ENCODE data around the gene C16orf92.
"Not testable (repeated sequence)": the region's sequence is repeated elsewhere in the genome, so short reads cannot be mapped to it uniquely, and the experiment has no call there.

The C16orf92 gene

DNA sequence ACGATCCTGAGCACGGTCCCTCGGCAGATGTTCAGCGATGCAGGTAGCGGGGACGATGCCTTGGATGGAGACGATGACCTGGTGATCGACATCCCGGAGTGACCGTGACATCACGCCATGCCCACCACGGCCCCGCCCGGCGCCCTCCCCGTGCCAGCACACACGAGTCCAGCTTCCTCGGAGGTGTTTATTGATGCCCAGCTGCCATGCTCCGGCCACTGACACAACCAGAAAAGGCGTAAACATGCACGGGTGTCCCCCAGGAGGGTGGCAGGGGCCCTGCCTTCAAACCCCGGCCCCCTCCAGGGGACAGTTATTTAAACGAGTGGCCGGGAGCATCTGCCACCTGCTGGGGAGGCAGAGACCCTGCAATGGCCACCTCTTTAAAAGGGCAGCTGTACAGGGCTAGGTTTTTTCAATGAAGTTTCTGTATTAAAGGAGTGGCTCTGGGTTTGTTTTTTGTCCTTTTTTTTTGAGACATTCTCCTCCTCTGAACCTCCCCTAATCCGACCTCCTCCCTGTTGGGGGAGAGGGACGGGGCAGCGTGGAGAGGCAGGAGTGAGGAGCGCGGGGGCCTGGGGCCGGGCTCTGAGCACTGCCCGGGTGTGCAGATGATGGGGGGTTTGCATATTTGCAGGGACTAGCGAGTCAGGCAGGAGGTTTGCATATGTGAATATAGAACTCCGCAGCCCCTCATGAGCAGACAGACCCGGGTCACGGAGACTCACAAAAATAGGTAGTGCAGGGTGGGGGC lies 17.5 kb upstream of the C16orf92 start:
- FAIRE-seq, result no peak

DNA sequence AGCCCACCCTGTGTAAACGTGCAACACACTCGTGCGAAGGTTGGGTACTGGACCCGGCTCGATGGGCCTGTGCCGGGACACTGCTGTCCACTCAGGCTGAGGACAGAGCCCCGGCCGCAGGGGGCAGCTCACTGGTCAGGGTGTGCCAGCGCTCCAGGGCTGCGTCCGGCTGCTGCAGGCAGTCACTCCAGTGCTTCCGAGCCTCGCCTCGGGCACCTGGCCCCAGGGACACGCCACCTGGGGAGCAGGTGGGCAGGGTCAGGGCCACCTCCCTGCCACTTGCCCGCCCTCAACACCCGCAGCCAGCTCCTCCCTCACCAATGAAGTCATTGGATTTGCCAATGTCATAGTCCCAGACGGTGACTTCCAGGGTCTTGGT lies 16.9 kb upstream of the C16orf92 start:
- no peak for FAIRE-seq

DNA sequence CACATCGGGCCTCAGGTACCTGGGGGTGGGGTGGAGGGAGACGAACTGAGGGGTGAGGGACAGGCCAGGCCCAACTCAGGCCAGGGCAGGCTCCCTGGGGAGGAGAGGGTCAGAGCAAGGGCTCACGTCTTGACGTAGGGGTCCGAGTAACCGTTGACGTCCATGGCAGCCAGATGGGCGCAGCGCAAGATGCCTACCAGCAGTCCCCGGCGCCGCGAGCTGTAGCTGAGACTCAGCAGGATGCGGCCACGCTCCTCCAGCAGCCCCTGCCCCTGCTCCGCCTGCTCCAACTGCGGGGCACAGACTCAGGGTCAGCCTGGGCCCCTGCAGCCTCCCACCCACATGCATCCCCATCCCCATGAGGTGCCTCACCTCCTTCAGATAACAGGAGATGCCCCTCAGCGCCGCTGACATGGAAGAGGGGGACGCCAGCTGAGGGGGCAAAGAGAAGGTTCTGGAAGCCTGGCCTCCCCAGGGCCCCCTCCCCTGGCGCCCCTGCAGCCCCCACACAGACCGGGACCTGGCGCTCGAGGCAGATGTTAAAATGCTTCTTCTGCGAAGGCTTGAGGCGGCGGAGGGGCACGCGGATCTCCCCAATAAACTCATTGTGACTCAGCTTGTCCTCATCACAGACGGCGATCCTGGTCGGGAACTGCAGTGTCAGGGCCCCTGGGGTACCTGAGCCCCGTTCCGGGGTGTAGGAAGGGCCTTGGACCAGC lies 16.2 kb upstream of the C16orf92 start:
- FAIRE-seq, result no peak

DNA sequence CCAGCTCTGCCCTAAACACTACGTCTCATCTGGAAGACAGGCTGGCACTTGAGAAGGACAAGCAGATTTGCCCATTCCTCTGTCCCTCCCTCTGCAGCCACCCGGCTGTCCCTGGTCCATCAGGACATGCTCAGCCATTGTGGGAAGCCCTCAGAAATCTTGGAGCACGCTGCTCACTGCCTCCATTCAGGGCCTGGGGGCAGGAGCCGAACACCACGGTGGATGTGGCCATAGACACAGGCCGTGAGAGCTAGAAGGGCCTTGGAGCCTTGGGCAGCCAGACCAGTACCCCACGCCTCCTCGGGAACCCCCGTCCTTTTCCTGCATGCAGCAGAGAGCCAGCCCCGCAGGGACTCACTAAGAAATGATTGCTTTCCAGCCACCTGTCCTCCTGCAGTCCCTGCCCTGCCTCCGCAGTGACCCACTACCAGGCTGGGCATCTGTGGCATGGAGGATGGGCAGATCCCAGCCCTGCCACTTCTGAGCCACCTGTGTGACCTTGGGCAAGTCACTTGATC lies 15.6 kb upstream of the C16orf92 start:
- FAIRE-seq, result no peak

DNA sequence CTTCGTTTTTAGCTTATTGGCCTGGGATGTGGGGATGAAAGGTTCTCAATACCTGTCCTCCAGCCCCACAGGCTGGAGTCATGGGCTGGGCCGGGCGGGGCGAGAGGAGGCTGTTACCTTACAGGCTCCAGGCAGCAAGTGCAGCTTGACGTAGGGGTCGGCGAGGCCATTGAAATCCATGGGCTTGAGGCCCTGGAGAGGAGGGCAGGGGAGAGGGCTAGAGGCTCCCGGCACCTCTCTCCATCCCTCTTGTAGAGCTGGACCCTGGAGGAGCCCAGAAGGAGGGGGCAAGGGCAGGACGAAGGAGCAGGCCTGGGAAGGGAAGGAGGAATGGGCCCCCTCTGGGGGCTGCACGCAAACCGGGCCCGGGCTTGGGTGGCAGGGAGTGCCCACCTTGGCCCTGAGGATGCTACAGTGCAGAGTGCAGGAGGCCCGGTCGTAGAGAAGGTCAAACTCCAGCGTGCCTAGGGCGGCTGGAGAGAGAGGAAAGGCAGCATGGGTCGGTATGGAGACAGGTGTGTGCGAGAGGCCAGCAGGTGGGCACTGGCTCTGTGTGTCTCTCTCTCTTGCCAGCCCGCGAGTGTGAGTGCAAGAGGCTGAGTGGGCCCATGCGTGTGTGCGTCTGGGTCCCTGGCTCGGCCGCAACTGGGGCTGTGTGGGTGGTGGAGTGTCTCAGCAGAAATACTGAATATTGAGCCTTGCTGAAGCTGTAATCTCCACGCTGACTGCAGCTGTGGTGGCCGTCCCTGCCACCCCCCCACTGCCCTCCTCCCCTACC lies 13.7 kb upstream of the C16orf92 start:
- FAIRE-seq, result no peak

DNA sequence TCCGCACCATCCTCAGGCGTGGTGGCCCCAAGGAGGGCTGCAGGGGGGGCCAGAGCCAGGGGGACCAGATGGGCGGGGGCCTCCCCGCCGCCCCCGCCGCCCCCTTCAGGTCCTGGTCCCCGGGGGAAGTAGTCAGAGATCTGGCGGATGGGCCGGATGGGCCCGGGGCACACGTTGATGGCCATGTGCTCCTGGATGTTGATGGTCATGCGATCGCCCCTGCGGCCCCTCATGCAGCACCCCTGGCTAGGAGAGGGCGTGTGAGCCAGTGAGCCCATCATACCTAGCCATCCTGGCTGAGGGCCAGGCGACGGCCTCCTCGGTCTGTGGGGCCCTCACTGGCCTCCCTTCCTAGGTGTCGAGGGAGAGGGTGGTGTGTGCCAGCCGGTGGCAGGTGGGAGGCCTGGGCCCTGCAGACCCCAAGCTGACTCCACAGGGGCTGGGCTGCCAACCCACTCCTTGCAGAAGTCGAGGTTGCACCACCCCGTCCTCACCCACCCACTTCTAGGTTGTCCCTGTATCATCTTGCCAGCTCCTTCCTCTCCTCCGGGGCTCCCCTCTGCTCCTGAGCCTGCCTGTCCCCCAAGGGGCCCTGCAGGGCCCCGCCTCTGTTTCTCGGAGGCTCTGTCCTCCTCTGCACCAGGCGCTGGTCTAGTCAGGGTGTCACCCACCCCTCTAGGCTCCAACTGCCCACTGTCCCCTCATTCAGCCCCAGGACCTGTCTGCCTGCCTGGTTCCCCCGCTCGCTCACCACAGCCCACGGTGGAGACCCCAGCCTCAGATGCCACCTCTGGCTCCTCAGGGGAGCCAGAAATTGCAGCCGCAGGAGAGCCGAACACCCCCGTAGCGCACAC lies 12.8 kb upstream of the C16orf92 start:
- FAIRE-seq, result no peak

DNA sequence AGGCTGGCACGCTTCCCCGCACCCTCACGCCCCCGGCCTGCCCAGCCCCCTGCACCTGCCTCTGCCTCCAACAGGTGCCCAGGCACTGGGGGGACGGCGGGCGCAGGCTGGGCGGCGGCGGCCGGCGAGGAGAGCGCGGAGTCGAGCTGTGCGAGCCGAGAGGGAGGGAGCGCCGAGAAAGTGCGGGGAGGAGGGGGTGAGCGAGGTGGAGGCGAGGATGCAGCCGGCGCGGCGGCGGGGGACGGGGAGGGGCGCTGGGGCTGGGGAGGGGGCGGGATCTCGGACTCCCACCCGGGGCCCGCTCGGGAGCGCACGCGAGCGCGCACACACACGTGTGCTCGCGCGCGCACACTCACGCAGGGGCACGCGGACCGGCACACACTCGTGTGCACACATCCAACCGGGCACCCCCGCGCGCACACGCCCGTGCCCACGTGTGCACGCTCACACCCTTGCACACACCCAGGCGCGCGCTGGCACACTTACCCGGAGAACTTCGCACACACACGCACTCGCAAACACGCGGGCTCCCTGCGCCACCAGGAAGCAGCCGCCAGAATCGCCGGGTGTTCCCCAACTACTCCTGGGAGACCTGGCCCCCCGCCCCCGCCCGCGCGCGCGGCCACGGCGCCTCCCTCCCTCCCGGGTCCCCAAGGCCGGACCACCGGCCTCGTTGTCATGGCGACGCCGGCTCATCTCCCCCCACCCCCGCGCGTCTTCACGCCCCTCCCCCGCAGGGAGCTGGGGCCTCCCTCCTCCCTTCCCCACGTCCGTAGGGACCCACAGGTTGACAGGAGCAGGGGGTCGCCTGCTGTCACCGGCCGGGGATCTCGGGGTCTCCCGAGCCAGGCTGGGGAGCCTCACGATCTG lies 11.9 kb upstream of the C16orf92 start, which contains the start of gene DOC2A:
DOC2A (minus strand) TSS at position 184 of the 870 bp plus-strand sequence. CDS start 805 bp downstream, outside the sequence.
- no peak for FAIRE-seq

DNA sequence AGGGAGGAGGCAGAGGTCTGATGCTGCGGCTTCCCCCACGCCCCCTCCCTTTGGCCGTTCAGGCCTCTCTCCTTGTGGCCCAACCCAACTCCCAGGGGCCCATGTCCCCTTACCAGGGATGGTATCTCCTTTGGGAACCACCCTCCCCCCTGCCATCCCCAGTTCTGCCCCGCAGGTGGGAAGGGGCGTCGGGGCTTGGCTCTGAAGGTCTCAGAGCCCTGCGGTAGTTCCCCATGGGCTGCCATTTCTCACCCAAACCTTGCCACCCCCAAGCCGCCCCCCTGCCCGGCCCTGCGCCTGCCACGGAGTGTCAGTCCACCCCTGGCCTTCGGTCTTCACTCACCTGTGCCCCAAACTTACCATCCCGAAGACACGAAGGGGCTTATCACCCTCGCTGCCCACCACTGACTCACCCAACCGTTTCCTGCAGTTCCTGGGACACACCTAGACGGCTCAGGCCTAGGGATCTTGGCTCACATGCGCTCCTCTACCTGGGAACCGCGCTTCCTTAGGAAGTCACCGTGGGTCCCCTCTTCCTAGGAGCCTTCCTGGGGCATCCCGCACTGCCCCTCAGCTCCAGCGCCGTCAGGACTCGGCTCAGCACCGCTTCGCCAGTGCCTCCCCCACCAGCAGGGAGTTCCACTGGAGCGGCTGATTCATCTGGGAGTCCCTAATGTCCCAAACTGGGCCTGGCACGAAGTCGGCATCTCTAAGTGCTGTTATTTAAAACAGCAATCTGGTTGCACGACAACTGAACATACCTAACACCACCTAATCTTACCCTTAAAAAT lies 11.1 kb upstream of the C16orf92 start:
- FAIRE-seq, result no peak

DNA sequence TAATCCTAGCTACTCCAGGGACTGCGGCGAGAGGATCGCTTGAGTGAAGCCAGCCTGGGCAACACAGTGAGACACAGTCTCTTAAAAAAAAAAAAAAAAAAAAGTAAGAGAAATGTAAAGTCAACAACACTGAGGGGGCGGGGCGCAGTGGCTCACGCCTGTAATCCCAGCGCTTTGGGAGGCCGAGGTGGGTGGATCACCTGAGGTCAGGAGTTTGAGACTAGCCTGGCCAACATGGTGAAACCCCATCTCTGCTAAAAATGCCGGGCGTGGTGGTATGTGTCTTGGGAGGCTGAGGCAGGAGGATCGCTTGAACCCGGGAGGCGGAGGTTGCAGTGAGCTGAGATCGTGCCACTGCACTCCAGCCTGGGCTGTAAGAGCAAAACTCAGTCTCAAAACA lies 10.4 kb upstream of the C16orf92 start:
- FAIRE-seq, result not testable (repeated sequence)

DNA sequence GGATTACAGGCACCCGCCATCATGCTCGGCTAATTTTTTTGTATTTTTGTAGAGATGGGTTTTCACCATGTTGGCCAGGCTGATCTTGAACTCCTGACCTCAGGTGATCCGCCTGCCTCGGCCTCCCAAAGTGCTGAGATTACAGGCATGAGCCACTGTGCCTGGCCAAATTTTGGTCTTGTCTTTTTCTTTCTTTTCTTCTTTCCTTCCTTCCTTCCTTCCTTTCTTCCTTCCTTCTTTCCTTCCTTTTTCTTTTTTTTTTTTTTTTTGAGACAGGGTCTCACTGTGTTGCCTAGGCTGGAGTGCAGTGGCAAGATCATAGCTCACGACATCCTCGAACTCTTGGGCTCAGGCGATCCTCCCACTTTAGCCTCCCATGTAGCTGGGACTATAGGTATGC lies 7.5 kb upstream of the C16orf92 start:
- FAIRE-seq, result not testable (repeated sequence)

DNA sequence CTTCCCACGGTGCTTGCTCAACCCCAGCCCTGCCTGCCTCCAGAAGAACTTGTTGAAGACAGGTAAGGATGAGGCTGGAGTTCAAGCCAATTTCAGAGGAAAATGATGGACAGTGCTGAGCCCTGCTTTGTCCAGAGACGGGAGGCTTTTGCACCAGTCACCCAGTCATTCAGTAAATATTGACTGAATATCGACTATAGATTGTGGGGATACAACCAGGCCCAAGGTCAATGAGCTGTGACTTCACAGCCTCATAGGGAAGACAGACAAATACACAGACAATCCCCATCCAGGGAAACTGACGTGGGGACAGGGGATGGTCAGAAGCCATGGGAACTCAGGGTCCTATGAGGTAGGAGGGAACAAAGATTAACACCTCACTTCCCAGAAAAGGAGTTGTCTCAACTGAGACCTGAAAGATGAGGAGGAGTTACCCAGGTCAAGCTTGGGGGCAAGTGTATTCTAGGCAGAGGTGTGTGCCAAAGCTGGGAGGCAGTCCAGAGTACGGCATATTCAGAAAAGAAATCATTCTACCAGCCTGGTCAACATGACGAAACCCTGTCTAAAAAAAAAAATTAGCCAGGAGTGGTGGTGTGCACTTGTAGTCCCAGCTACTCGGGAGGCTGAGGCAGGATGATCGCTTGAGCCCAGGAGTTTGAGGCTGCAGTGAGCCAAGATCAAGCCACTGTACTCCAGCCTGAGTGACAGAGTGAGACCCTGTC lies 6.3 kb upstream of the C16orf92 start:
- FAIRE-seq, result no peak

DNA sequence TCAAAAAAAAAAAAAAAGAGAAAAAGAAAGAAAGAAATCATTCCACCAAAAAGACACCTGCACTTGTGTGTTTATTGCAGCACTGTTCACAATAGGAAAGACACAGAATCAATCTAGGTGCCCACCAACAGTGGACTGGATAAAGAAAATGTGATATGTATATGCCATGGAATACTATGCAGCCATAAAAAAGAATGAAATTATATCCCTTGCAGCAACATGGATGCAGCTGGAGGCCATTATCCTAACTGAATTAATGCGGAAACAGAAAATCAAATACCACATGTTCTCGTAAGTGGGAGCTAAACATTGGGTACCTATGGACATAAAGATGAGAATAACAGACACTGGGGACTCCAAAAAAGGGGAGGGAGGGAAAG lies 5.7 kb upstream of the C16orf92 start:
- FAIRE-seq, result no peak

DNA sequence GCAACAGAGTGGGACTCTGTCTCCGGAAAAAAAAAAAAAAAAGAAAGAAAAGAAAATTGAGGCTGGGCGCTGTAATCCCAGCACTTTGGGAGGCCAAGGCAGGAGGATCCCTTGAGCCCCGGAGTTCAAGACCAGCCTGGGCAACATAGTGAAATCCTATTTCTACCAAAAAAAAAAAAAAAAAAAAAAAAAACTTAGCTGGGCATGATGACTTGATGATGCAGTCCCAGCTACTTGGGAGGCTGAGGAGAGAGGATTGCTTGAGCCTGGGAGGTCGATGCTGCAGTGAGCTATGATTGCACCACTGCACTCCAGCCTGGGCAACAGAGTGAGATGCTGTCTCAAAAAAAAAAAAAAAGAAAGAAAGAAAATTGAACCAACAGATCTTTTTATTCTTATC lies 5.1 kb upstream of the C16orf92 start:
- FAIRE-seq, result not testable (repeated sequence)

DNA sequence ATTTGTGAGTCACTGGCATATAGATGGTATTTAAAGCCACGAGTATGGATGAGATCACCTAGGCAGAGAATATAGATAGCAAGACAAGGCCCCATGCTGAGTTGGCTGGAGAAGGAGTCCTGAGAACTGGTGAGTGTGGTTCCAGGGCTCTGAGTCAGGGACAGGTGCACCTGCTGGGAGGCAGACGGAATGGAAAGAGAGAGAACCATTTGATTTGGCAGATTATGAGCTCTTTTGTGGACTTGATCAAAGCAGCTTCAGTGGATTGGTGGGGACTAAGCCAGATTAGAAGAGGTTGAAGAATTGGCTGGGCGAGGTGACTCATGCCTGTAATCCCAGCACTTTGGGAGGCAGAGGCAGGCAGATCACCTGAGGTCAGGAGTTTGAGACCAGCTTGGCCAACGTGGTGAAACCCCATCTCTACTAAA lies 4.3 kb upstream of the C16orf92 start:
- no peak for FAIRE-seq

DNA sequence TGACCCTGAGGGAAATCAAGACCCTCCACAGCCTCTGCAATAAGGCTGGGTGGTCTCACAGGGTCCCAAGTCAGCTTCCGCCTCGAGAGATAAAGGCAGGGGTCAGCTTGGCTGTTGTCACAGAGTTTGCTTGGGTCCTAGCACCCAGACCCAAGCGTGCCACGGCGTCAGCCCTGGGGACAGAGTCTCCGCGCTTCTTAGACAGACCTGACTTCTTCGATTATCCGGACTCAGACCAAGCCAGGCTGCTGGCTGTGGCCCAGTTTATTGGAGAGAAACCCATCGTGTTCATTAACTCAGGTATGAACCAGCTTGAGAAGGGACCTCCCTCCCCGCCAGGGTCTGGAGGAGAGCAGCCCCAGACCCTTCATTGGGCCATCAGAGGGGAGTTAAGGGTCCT lies 588 bp downstream of the C16orf92 start:
- no peak for FAIRE-seq

DNA sequence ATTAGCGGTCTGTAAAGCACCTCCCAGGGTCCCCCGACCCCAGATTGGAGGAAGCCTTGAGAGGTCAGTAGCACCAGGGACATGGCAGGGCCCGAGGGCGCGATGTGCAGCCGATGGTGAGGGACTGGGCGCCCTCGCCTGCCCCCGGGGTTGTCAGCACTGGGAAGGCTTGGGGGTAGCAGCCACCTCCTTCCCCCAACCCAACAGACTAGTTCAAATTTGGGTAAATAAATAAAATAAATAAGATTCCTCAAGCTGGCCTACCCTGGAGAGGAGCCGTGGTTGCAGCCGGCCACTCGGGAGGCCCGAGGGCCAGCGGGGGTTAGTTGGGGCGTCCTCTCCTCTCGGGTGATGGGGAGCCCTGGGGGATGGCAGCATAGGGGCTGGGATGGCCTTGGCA lies 1.5 kb downstream of the C16orf92 start:
- FAIRE-seq, result no peak

DNA sequence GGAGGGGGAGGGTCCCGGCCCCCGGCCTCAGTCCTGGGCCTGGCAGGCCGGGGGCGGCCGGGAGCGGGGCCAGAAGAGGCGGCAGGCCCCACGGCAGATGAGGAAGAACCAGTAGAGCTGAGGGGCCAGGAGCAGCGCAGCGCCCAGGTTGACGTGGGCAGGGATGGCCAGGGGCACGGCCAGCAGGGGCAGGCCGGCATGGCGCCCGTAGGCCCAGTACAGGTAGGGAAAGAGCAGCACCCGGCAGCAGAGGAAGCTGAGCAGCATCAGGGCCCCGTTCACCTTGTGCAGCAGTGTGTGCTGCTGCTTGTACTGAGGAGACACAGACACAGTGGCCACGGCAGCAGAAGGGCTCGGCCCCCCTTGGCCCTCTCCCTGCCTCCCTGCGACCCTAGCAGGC lies 2.2 kb downstream of the C16orf92 start:
- FAIRE-seq, result no peak

DNA sequence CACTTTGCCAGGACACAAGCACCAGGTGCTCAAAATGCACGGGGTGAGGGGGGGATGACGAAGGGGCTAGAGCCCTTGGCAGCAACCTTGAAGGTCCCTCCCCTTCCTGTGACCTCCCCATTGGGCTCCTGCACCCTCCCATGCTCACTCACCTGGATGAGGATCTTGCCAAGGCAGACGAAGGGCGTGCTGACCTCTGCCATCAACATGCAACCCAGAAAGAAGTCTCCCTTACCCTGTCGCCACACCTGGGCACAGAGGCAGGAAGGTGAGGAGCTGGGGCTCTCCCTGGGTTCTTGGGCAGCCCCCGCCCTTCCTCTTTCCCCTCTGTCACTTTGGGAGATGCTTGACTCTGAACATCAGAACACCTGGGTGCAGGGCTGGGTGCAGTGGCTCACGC lies 2.6 kb downstream of the C16orf92 start:
- FAIRE-seq, result no peak

DNA sequence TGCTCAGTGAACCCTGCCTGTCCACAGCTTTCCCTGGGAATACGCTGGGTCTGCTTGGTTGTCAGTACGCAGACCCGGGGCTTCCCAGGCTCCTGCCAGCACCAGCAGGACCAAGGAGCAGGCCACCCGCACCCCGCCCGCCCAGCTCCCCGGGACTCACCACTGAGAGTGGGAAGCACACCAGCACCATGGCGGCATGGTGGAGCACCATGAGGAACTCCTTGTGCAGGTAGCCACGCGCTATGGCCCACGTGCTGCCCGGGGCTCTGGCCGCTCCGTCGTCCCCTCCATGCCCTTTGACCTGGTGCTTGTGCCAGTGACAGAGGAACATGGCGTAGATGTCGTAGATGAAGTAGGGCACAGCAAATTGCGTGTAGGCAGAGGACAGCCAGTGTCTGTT lies 3.5 kb downstream of the C16orf92 start:
- no peak for FAIRE-seq

Data from A204.1 (cell line).